Measurements from ENCODE around the gene DYNLT1.
"Not testable (repeated sequence)": the region's sequence is repeated elsewhere in the genome, so short reads cannot be mapped to it uniquely, and the experiment has no call there.

Gene DYNLT1

DNA sequence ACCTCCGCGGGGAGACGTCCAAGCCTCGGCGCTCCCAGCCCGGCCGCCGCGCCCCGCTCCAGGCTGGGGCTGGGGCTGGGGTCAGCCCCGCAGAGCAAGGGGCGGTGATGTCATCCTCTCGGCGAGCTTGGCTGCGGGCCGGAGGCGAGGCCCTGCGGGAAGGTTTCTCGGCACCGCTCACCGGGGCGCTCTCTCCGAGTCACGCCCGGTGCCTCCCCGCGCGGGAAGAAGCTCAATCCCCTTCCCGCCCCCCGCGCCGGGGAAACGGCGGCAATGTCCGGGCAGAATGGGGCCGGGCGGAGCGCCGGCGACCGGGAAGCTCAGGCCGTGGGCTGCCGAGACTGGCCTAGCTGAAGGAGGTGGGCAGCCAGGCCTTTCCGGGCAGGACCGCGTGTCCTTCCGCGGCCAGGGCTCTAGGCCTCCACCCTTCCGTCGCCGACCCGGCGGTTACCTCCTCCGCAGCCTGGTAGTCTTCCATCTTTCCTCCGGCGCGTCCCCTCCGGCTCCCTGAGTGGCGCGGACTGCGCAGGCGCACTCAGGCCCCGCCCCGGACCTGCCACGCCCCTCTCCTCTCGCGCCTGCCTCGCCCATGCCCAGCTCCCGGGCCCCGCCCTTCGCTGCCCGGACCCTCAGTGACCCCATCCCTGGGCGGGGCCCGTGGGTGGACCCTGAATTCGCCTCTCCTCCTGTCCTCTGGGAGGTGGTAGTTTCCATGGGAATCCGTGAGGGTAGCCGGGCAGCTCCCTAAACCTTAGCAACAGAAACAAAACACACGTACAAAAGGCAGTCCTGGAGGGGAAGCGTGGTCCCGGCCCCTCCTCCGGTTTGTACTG lies at the start of gene DYNLT1:
Gene DYNLT1 (minus strand): TSS at position 513 of the 833 bp plus-strand sequence. CDS start 35 bp downstream, at position 478.
- peak; percentile 82 for DNase-seq (ENCODE audit: low spot score)

GRCh38 chr6:158688860-158689259 lies 44.3 kb upstream of the DYNLT1 start:
- DNase-seq (ENCODE audit: low spot score), result no peak

DNA sequence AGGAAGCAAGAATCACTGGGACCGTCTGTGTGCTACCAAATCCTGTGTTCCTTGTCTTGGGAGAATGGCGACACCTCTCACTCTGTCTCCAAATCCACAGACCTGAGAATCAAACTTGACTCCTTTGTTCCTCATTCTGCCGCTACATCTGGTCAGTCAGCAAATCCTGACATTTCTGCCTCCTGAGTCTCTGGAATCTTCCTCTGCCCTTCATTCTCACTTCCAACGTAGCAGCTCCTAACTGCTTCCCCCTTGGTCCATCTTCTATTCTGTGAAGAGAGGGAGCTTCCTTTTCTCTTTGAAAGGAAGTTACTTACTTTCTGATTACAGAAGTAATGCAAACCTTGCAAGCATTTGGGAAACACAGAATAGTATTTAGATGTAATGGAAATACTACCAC lies 43.0 kb upstream of the DYNLT1 start:
- peak; percentile 26 for DNase-seq (ENCODE audit: low spot score)

DNA sequence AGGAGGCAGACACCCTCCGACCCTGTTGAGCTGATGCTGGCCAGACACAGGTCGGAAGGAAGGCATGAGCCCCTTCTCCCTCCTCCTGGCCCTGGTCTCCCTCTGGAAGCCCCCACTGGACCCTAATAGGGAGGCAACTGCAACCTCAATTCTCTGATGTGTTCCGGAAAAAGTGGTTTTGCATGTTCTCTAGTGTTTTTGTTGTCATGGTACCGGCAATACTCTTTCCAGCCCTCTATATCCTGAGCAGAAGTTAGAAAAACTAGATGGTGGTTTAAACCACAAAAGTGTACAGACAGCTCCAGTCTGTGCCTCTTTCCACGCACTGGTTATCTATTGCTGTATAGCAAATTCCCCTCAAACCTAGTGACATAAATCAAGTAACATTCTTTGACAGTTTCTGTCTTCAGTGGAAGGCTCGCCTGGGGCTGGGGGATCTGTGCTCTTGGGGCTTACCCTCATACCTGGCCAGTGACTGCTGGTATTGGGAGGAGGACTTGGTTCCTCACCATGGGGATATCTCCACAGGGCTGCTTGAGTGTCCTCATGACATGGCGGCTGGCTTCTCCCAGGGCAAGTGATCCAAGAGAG lies 42.3 kb upstream of the DYNLT1 start:
- no peak for DNase-seq (ENCODE audit: low spot score)

- DNase-seq (ENCODE audit: low spot score), result no peak
Observed at GRCh38 chr6:158686311-158686710, 41.8 kb upstream of the DYNLT1 start.

- no peak for DNase-seq (ENCODE audit: low spot score)
Observed at GRCh38 chr6:158684745-158685324, 40.3 kb upstream of the DYNLT1 start.

DNA sequence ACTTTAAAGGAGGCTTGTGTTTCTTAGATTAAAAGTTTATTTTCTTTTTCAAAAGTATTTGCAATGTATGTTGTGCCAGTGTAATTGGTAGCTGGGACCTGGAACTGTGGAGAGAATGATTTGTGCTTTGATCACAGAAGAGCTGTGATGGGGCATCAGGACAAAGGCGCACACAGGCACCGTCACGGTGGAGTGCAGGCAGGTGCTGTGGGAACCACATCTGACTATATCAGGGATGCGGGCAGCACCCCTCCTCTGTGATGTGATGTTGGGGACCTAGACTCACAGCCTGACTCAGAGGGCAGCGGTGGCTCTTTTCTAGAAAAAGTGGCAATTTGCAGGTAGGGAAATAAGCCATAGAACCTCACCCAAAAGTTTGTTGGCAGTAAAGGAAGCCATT lies 39.8 kb upstream of the DYNLT1 start:
- no peak for DNase-seq (ENCODE audit: low spot score)

DNA sequence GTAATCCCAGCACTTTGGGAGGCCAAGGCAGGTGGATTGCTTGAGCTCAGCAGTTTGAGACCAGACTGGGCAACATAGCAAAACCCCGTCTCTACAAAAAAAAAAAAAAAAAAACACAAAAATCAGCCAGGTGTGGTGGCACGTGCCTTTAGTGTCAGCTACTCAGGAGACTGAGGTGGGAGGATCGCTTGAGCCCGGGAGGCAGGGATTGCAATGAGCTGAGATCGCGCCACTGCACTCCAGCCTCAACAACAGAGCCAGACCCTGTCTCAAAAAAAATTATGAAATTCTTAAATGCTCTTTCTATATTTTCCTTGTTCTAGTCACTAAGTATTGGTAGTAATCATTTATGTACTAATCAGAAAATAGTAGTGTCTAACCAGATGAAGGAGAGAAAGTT lies 35.9 kb upstream of the DYNLT1 start:
- DNase-seq (ENCODE audit: low spot score), result no peak

- DNase-seq (ENCODE audit: low spot score), result no peak
Observed at GRCh38 chr6:158680015-158680414, 35.5 kb upstream of the DYNLT1 start.

GRCh38 chr6:158677906-158678578 lies 33.5 kb upstream of the DYNLT1 start:
- no peak for DNase-seq (ENCODE audit: low spot score)

DNA sequence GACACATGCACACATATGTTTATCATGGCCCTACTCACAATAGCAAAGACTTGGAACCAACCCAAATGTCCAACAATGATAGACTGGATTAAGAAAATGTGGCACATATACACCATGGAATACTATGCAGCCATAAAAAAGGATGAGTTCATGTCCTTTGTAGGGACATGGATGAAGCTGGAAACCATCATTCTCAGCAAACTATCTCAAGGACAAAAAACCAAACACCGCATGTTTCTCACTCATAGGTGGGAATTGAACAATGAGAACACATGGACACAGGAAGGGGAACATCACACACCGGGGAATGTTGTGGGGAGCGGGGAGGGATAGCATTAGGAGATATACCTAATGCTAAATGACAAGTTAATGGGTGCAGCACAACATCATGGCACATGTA lies 32.6 kb upstream of the DYNLT1 start:
- DNase-seq (ENCODE audit: low spot score), result not testable (repeated sequence)

DNA sequence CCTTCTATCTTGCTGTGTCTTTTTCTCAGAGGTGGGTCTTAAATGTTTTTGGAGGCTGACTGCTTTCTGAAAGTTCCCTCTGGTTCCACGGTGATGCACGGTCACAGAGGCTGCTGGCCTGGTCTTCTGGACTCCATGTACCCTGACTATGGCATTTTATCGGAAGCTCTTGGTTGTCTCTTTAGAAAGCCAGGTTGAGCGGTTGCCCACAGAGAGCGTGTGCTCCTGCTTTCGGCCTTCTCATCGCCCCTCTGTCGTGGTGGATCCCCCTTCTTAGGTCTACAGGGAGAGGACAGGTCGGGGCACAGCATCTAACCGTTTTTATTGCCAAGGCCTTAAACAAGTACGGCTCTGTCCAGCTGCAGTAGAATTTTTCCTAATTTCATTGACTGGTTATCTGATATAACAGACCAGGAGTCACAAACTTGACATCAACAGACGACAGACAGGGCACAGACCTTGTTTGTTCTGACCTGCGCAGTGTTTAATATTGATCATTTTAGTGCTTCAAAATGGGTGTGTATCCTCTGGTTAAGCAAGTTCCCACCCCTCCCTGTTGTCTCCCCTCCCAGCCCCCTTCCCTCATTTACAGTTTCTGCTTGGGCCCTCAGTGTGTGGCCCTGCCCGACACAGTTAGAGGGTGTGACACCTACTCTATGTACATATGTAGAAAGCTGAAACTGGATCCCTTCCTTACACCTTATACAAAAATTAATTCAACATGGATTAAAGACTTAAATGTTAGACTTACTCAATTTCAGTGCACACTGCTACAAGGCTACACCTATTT lies 30.0 kb upstream of the DYNLT1 start:
- no peak for DNase-seq (ENCODE audit: low spot score)

DNA sequence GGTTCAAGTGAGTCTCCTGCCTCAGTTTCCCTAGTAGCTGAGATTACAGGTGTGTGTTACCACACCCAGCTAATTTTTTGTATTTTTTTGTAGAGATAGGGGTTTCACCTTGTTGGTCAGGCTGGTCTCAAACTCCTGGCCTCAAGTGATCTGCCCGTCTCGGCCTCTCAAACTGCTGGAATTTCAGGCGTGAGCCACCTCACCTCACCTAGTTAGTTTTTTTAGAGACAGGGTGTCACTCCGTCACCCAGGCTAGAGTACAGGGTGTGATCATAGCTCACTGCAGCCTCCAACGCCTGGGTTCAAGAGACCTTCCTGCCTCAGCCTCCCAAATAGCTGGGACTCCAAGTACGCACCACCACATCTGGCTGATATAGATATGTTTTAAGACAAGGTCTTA lies 28.2 kb upstream of the DYNLT1 start:
- DNase-seq (ENCODE audit: low spot score), result no peak

- DNase-seq (ENCODE audit: low spot score), result not testable (repeated sequence)
Observed at GRCh38 chr6:158672119-158672518, 27.6 kb upstream of the DYNLT1 start.

DNA sequence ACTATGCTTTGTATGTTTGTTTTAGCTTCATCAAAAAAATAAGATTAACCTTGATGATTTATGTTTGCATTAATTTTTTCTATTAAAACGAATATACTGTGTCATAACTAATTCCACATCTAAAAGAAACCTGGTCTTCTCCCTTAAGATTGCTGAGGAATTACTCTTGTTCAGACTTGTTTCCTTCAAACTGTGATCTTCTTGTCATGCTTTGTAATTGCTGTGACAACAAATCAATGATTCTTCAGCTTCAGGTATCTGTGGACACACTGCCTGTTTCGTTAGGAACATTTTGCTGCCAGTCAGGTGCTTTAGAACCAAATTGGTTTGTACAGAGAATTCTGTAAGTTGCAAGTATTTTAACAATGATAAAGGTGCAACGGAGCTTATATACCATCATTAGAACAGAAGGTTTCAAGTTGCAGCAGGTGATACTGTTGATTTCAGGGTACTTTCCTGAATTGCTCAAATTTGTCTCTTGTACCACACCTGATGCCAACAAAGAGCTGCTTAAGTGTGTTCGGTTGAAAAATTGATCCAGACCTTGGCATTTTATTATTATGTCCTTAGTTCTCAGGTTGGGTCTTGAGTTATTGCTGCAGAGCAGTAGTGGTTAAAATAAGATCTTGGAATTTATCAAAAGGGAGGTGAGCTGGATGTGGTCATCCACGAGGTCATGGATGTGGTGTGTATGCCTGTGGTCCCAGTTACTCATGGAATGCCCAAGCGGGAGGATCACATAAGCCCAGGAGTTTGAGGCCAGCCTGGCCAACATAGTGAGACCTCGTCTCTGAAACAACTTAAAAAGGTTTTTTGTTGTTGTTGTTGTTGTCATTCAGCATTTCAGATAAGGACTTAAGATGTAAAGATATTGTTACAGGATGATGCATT lies 24.8 kb upstream of the DYNLT1 start:
- DNase-seq (ENCODE audit: low spot score), result no peak

DNA sequence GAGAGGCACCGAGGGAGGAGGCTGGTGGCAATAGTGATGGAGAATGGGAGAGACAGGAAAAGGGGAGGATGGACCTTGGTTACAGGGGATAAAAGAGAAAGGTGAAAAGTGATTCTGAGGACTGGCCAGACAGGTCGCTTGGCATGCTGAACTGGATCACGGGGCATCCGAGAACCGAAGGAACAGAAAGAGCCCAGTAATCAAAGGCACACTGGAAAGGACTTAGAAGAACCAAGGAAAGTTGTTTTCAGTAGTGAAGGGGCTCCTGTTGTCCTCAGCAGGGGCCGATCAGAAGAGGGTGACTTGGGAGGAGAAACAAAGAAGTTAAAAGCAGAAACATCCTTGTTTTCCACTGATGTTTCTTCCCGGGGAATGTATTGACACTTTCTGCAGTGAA lies 24.2 kb upstream of the DYNLT1 start:
- no peak for DNase-seq (ENCODE audit: low spot score)

DNA sequence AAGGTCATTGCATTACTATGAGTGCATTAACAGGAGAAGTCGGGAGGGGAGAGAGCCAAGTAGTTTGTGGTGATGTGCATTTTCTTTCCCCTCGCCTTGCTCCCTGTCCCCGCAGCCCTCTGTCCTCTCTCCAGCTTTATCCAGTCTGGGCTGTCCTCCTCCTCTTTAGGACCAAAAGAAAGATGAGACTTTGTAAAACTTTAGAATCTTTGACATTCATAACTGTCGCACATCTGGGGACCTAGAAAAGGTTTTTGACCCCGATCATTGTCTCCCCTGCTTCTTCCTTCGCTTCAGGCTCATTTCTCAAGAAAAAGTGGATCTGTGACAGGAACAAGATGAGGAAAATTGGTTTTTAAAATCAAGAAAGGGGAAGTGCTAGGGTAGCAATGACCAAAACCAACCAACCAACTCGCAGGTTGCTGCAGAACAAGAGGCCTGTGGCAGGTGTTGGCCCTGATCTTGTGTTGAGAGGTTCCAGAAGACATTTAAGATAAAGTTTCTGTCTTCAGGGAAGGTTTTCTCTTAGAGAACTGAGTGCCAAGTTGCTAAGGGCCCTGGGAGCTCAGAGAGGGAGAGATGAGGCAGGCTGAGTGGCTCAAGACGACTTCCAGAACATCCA lies 22.9 kb upstream of the DYNLT1 start:
- DNase-seq (ENCODE audit: low spot score), result no peak

DNA sequence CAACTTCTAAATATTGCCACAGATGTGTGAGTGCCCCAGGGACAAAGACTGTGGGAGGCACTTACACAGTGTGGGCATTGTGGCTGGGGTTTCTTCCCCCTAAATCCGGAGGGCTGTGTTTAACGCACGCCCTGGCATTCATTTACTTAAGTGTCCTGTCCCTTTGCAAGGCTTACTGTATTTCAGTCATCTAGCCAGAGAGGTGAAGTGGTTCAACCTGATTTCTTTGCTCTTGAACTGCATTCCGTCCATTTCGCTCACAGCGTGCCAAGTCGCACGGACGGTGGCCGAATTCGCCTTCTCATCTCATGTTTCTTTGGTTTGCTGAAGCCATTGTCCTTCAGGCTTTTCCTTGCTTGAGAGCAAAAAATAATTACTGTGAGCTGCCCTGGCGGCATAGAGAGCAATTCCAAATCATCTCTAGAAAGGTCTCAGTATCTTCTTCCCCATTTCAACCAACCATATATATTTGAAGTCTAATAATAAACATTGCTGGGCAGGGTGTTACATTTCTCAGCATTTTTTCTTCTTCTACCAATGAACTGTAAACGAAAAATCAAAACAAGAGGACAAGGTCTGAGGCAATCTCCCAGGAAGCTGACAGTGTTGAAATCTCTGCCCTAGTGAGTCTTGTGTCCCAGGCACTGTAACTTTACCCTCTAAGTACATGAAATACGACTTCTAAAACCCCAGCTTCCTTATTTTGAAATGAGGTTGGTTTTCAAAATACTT lies 22.3 kb upstream of the DYNLT1 start:
- peak; percentile 81 for DNase-seq (ENCODE audit: low spot score)

GRCh38 chr6:158665332-158665731 lies 20.8 kb upstream of the DYNLT1 start:
- DNase-seq (ENCODE audit: low spot score), result no peak

Data from pons (tissue), 1 donor.